Adrenal gland (tissue), 12 donors: Measurements from ENCODE around the gene CDHR5. TPM values are rescaled to one million over a fixed set of nuclear protein-coding genes. Genes with fewer than 3 reads are reported as not detected.

Experiments used
- DNase-seq, 7 donors: peaks; one replicate each; pipeline ENCODE4 v3.0.0-alpha.2; 2019 to 2020
- H3K27ac ChIP-seq, 5 donors: fragments of 200-600 bp; sonication (generic) in 4 of 5; 1 replicate in 3 of 5; 2 replicates in 2 of 5; pipeline versions ENCODE4 v1.5.1 to v1.8.0; 2016 to 2020; ENCODE audit warnings: mild to moderate bottlenecking in 1 of 5
- H3K27me3 ChIP-seq: fragments of 200-600 bp; 2 replicates; pipeline ENCODE4 v1.8.0; 2021
- H3K36me3 ChIP-seq, 2 donors: fragments of 200-600 bp; replicated peaks in 1 of 2; 1 replicate in 1 of 2; 2 replicates in 1 of 2; pipeline versions ENCODE4 v1.5.1 to v1.8.0; 2018 to 2022
- H3K4me1 ChIP-seq, 2 donors: fragments of 200-600 bp; replicated peaks in 1 of 2; 1 replicate in 1 of 2; 2 replicates in 1 of 2; pipeline versions ENCODE4 v1.5.1 to v1.8.0; 2018 to 2021
- H3K4me3 ChIP-seq, 4 donors: fragments of 200-600 bp; sonication (generic) in 3 of 4; one replicate each; pipeline ENCODE4 v1.5.1; 2016 to 2018
- H3K9me3 ChIP-seq, 3 donors: fragments of 200-600 bp; sonication (generic) in 1 of 3; replicated peaks in 1 of 3; 1 replicate in 2 of 3; 2 replicates in 1 of 3; pipeline versions ENCODE4 v1.5.1 to v1.8.0; 2016 to 2021
- CTCF ChIP-seq, 6 experiments: fragments of 450-650 bp in 4 of 6; fragments of 200-600 bp in 2 of 6; sonication (generic) in 1 of 6; IDR thresholded peaks; 1 replicate in 5 of 6; 2 replicates in 1 of 6; pipeline versions ENCODE4 v1.5.1 to v1.8.0; 2016 to 2021; ENCODE audit warnings: antibody characterized with exemption in 6 of 6, mild to moderate bottlenecking in 2 of 6, moderate library complexity in 1 of 6
- POLR2A ChIP-seq, 2 donors: fragments of 450-650 bp; IDR thresholded peaks; one replicate each; pipeline ENCODE4 v1.6.1; 2017; ENCODE audit warnings: antibody characterized with exemption in 2 of 2, mild to moderate bottlenecking in 2 of 2, moderate library complexity in 1 of 2
- WGBS, 4 donors: extraction: QIAGEN DNeasy Blood & Tissue Kit in 2 of 4; methylation state at CpG; one replicate each; pipeline versions ENCODE4 v1.1.5 to v1.1.7; 2013 to 2017; 5-methylcytosine and 5-hydroxymethylcytosine counted together
- intact Hi-C, 2 donors: fragments of 100-400 bp; cut with DNase I; formaldehyde crosslinking; loops; one replicate each; pipeline versions ENCODE4 v1.14.1 to v1.15.0; 2022 to 2023
- polyA plus RNA-seq, 3 donors: library from polyadenylated mRNA; stranded (reverse); fragments of 200-250 nt in 2 of 3; fragments of 350-450 nt in 1 of 3; fragmentation: Illumina TruSeq in 1 of 3; extraction: RNeasy Lipid Tissue Mini Kit (QIAGEN cat#74804) in 1 of 3; gene quantifications; one replicate each; pipeline ENCODE4 v1.2.3, GENCODE V29; 2013 to 2014
- total RNA-seq, 9 donors: library from RNA; depleted of rRNA in 4 of 9; stranded (reverse); fragments of >200 nt in 4 of 9; fragments of 120-200 nt in 1 of 9; fragmentation: NEBNext Ultra II Directional in 1 of 9; extraction: Animal tissue kit (Norgen Biotek cat#: 25700) in 1 of 9; gene quantifications; one replicate each; pipeline versions ENCODE4 v1.1.0 to v1.2.4, GENCODE V29; 2013 to 2023
- donor health status: healthy with polysubstance abuse.
- donor health status: Bipolar disorder and iron deficiency.
- donor health status: DM: yes; HTN: yes; CAD: no.
- donor health status: DM: no; HTN: no; CAD: no.
- donor health status: DM: no; HTN: no; CAD: no.
- donor health status: DM: yes; HTN: yes; CAD: no.

Gene CDHR5
- total and polyA plus RNA-seq, 12 donors = 0.31 to 5.2 (median 0.93) TPM; not detected in 1

- peaks cover 0 to 97% of the 10 kb centered on the region in 2 donors for H3K36me3 ChIP-seq
Measured at GRCh38 chr11:597166-597725, 27.5 kb downstream of the CDHR5 start.

GRCh38 chr11:596374-596773 is 28.4 kb downstream of the CDHR5 start:
- DNase-seq = no peak
- 82 to 91% (median 89%) methylated on average over 9 to 10 of the region's 10 CpGs; no CpG with 5 or more reads in 1 of the 4 donors for WGBS, 4 donors
- no peaks in the 10 kb centered on the region for H3K9me3 ChIP-seq
- H3K36me3 ChIP-seq = peaks cover 0 to 94% of the 10 kb centered on the region in 2 donors
- H3K4me3 ChIP-seq = no peak overlapping the region
- no peak overlapping the region for H3K27ac ChIP-seq
- intact Hi-C loops = no loop called here
- no peaks in the 10 kb centered on the region for H3K4me1 ChIP-seq
- TF ChIP-seq CTCF (IDR thresholded peaks at IDR 0.05) (no peak), POLR2A (IDR thresholded peaks at IDR 0.05) (no peak)
- no peaks in the 10 kb centered on the region for H3K27me3 ChIP-seq

More at GRCh38 chr11:597166-597725, 27.5 kb downstream of the CDHR5 start:
- Histone ChIP-seq H3K4me3 (no peak overlapping the region), H3K9me3 (no peaks in the 10 kb centered on the region), H3K27me3 (no peaks in the 10 kb centered on the region), H3K4me1 (no peaks in the 10 kb centered on the region), H3K27ac (no peak overlapping the region)
- DNase-seq = no peak
- no peak for TF ChIP-seq POLR2A (IDR thresholded peaks at IDR 0.05)
- TF ChIP-seq CTCF (IDR thresholded peaks at IDR 0.05) = no peak
- intact Hi-C loops = no loop called here
- 64 to 90% (median 88%) methylated on average over 5 to 29 of the region's 29 CpGs for WGBS, 4 donors

GRCh38 chr11:595400-595799 is 29.4 kb downstream of the CDHR5 start:
- no peaks in the 10 kb centered on the region for H3K9me3 ChIP-seq
- no peak for DNase-seq
- no peaks in the 10 kb centered on the region for H3K27me3 ChIP-seq
- intact Hi-C loops = no loop called here
- 85 to 94% (median 92%) methylated on average over 7 to 10 of the region's 10 CpGs for WGBS, 4 donors
- TF ChIP-seq POLR2A (IDR thresholded peaks at IDR 0.05) = no peak
- TF ChIP-seq CTCF (IDR thresholded peaks at IDR 0.05) = no peak
- no peak overlapping the region for H3K4me3 ChIP-seq
- peaks cover 0 to 93% of the 10 kb centered on the region in 2 donors for H3K36me3 ChIP-seq
- H3K4me1 ChIP-seq = no peaks in the 10 kb centered on the region
- no peak overlapping the region for H3K27ac ChIP-seq

- intact Hi-C loops = no loop called here
- no peak overlapping the region for H3K4me3 ChIP-seq
- H3K27me3 ChIP-seq = no peaks in the 10 kb centered on the region
- TF ChIP-seq POLR2A (IDR thresholded peaks at IDR 0.05) (no peak), CTCF (IDR thresholded peaks at IDR 0.05) (no peak)
- no peaks in the 10 kb centered on the region for H3K9me3 ChIP-seq
- no peak for DNase-seq
- no peak overlapping the region for H3K27ac ChIP-seq
- 80 to 90% (median 85%) methylated on average over 16 to 21 of the region's 21 CpGs for WGBS, 4 donors
- H3K4me1 ChIP-seq = peaks cover 2 to 4% of the 10 kb centered on the region in 2 donors
- peaks cover 0 to 93% of the 10 kb centered on the region in 2 donors for H3K36me3 ChIP-seq
Measured at GRCh38 chr11:593347-593746, 31.4 kb downstream of the CDHR5 start.
